ELF-1 (cell line): ENCODE measurements around the gene FAM47E.
"Not testable (repeated sequence)": the region's sequence is repeated elsewhere in the genome, so short reads cannot be mapped to it uniquely, and the experiment has no call there.

Source experiments
- DNase-seq: peaks from one replicate; pipeline ENCODE4 v3.0.0-alpha.2; 2016; ENCODE audit warnings: low read depth, low spot score

The FAM47E gene

GRCh38 chr4:76267811-76268210 lies 16.3 kb downstream of the FAM47E start:
- DNase-seq, result no peak

GRCh38 chr4:76270244-76271175 lies 19.0 kb downstream of the FAM47E start:
- DNase-seq, result no peak

GRCh38 chr4:76271248-76271647 lies 19.7 kb downstream of the FAM47E start:
- DNase-seq, result no peak

- DNase-seq, result no peak
Observed at GRCh38 chr4:76272073-76272472, 20.6 kb downstream of the FAM47E start.

GRCh38 chr4:76272582-76272981 lies 21.1 kb downstream of the FAM47E start:
- DNase-seq, result no peak

GRCh38 chr4:76272999-76273398 lies 21.5 kb downstream of the FAM47E start:
- no peak for DNase-seq

GRCh38 chr4:76275486-76276124 lies 24.1 kb downstream of the FAM47E start:
- no peak for DNase-seq

- DNase-seq, result no peak
Observed at GRCh38 chr4:76276813-76277212, 25.3 kb downstream of the FAM47E start.

GRCh38 chr4:76277667-76278066 lies 26.1 kb downstream of the FAM47E start:
- no peak for DNase-seq

- no peak for DNase-seq
Observed at GRCh38 chr4:76278583-76278982, 27.1 kb downstream of the FAM47E start.

GRCh38 chr4:76279462-76279861 lies 27.9 kb downstream of the FAM47E start:
- DNase-seq, result no peak

GRCh38 chr4:76280488-76281441 lies 29.2 kb downstream of the FAM47E start:
- DNase-seq, result no peak

- DNase-seq, result not testable (repeated sequence)
Observed at GRCh38 chr4:76281594-76281993, 30.1 kb downstream of the FAM47E start.

- no peak for DNase-seq
Observed at GRCh38 chr4:76282941-76283689, 31.6 kb downstream of the FAM47E start.

- DNase-seq, result no peak
Observed at GRCh38 chr4:76283900-76284299, 32.4 kb downstream of the FAM47E start.

GRCh38 chr4:76287811-76288210 lies 36.3 kb downstream of the FAM47E start:
- not testable (repeated sequence) for DNase-seq

GRCh38 chr4:76292730-76293129 lies 41.2 kb downstream of the FAM47E start:
- DNase-seq, result no peak

GRCh38 chr4:76293772-76294171 lies 42.3 kb downstream of the FAM47E start:
- DNase-seq, result no peak

GRCh38 chr4:76296286-76296820 lies 44.8 kb downstream of the FAM47E start:
- no peak for DNase-seq

- DNase-seq, result no peak
Observed at GRCh38 chr4:76298227-76298626, 46.7 kb downstream of the FAM47E start.

- no peak for DNase-seq
Observed at GRCh38 chr4:76300012-76300411, 48.5 kb downstream of the FAM47E start.
